Fibroblast of skin of back (primary cell): ENCODE results near the gene HIVEP2.

Experiments
- DNase-seq: peaks from one replicate; pipeline ENCODE4 v3.0.0-alpha.2; 2013

The HIVEP2 gene

GRCh38 chr6:142728910-142729481, 216.0 kb downstream of the HIVEP2 start:
- DNase-seq: peak; percentile 76

GRCh38 chr6:142728364-142728763, 216.6 kb downstream of the HIVEP2 start:
- no peak for DNase-seq

GRCh38 chr6:142726616-142727015, 218.4 kb downstream of the HIVEP2 start:
- DNase-seq: no peak

GRCh38 chr6:142725024-142725770, 219.8 kb downstream of the HIVEP2 start:
- no peak for DNase-seq

GRCh38 chr6:142722841-142723240, 222.1 kb downstream of the HIVEP2 start:
- DNase-seq: no peak

- no peak for DNase-seq
Observed at GRCh38 chr6:142722012-142722411, 223.0 kb downstream of the HIVEP2 start.

- no peak for DNase-seq
Observed at GRCh38 chr6:142721215-142721920, 223.6 kb downstream of the HIVEP2 start.

- no peak for DNase-seq
Observed at GRCh38 chr6:142718667-142719191, 226.2 kb downstream of the HIVEP2 start.

GRCh38 chr6:142716097-142716496, 228.9 kb downstream of the HIVEP2 start:
- no peak for DNase-seq

GRCh38 chr6:142714951-142715785, 229.8 kb downstream of the HIVEP2 start:
- DNase-seq: no peak

- no peak for DNase-seq
Observed at GRCh38 chr6:142713959-142714358, 231.0 kb downstream of the HIVEP2 start.

GRCh38 chr6:142712231-142712630, 232.7 kb downstream of the HIVEP2 start:
- no peak for DNase-seq

GRCh38 chr6:142708651-142709050, 236.3 kb downstream of the HIVEP2 start:
- no peak for DNase-seq

- no peak for DNase-seq
Observed at GRCh38 chr6:142707255-142707654, 237.7 kb downstream of the HIVEP2 start.

- DNase-seq: no peak
Observed at GRCh38 chr6:142706210-142706609, 238.8 kb downstream of the HIVEP2 start.

- no peak for DNase-seq
Observed at GRCh38 chr6:142705054-142705453, 239.9 kb downstream of the HIVEP2 start.

GRCh38 chr6:142702501-142703460, 242.2 kb downstream of the HIVEP2 start:
- no peak for DNase-seq
